Heart left ventricle (tissue), 13 donors: Measurements from ENCODE around the gene TRIM7.

Source experiments
- CTCF ChIP-seq, 12 donors: fragments of 200-600 bp; sonication (generic) in 4 of 12; IDR thresholded peaks; one replicate each; pipeline versions ENCODE4 v1.5.0 to v1.8.0; 2018 to 2022; ENCODE audit warnings: antibody characterized with exemption in 12 of 12, mild to moderate bottlenecking in 5 of 12
- POLR2A ChIP-seq, 2 donors: fragments of 450-650 bp; IDR thresholded peaks; one replicate each; pipeline ENCODE4 v1.6.1; 2017; ENCODE audit warnings: antibody characterized with exemption in 2 of 2, mild to moderate bottlenecking in 2 of 2, moderate library complexity in 2 of 2
- donor health status: ischemic (EF 13 %, LVEDD 7.1; RV severe dilation, severe dysfunction).
- donor health status: DM: no; HTN: yes; CAD: no.
- donor health status: DM: no; HTN: no; CAD: no.
- donor health status: ischemic (EF 25% LVEDD 6.9; RV normal size, moderate dysfunction).
- donor health status: ischemic (EF 25% LVEDD 5.7; RV mildly dilated, moderate dysfunction).
- donor health status: ischemic (EF 35%, LVEDD 5.7; RV mildly dilated, moderate dysfunction).
- donor health status: nonischemic (EF 11% LVEDD 7.7; RV severe dilation, severe dysfunction).
- donor health status: DM: yes; HTN: yes; CAD: no.
- donor health status: PGD.
- donor health status: ischemic (EF 29% LVEDD 5.4; RV normal size, mild dysfunction).
- donor health status: nonischemic (EF 23%, LVEDD 6.1; RV moderate dilation, normal function).

- TF ChIP-seq CTCF (IDR thresholded peaks at IDR 0.05) (no peak), POLR2A (IDR thresholded peaks at IDR 0.05) (no peak)
Measured at GRCh38 chr5:181185560-181185959, 19.4 kb downstream of the TRIM7 start.
